Body of pancreas (tissue), 4 donors: ENCODE data around the gene SIPA1.
"Not testable (repeated sequence)": the region's sequence is repeated elsewhere in the genome, so short reads cannot be mapped to it uniquely, and the experiment has no call there.

ENCODE experiments used
- POLR2A ChIP-seq, 3 donors: fragments of 450-650 bp; IDR thresholded peaks; one replicate each; pipeline ENCODE4 v1.6.1; 2016; ENCODE audit warnings: antibody characterized with exemption in 3 of 3, mild to moderate bottlenecking in 2 of 3
- TF ChIP-seq, protein P1 (sequence below), 7 experiments: fragments of 450-650 bp in 4 of 7; fragments of 200-600 bp in 3 of 7; sonication (generic) in 3 of 7; IDR thresholded peaks; one replicate each; pipeline ENCODE4 v1.5.1; 2016 to 2019; ENCODE audit warnings: antibody characterized with exemption in 7 of 7

DNA sequence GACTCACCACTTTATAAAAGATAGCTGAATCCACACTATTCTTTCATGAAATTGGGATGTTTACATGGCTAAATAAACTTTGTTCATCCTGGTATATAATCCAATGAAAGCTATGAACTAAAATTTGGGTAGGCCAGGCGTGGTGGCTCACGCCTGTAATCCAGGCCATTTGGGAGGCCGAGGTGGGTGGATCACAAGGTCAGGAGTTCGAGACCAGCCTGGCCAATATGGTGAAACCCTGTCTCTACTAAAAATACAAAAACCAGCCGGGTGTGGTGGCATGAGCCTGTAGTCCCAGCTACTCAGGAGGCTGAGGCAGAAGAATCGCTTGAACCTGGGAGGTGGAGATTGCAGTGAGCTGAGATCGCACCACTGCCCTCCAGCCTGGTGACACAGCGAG lies 53.9 kb downstream of the SIPA1 start:
- TF ChIP-seq, protein P1, sequence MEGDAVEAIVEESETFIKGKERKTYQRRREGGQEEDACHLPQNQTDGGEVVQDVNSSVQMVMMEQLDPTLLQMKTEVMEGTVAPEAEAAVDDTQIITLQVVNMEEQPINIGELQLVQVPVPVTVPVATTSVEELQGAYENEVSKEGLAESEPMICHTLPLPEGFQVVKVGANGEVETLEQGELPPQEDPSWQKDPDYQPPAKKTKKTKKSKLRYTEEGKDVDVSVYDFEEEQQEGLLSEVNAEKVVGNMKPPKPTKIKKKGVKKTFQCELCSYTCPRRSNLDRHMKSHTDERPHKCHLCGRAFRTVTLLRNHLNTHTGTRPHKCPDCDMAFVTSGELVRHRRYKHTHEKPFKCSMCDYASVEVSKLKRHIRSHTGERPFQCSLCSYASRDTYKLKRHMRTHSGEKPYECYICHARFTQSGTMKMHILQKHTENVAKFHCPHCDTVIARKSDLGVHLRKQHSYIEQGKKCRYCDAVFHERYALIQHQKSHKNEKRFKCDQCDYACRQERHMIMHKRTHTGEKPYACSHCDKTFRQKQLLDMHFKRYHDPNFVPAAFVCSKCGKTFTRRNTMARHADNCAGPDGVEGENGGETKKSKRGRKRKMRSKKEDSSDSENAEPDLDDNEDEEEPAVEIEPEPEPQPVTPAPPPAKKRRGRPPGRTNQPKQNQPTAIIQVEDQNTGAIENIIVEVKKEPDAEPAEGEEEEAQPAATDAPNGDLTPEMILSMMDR (IDR thresholded peaks at IDR 0.05) = not testable (repeated sequence)
- TF ChIP-seq POLR2A (IDR thresholded peaks at IDR 0.05) = not testable (repeated sequence)
